Tibial nerve (tissue), 3 donors: ENCODE measurements around the gene NAT16.

Experiments used
- CTCF ChIP-seq, 5 experiments: fragments of 200-600 bp in 3 of 5; fragments of 450-650 bp in 2 of 5; sonication (generic) in 3 of 5; IDR thresholded peaks; one replicate each; pipeline ENCODE4 v1.5.1; 2016 to 2019; ENCODE audit warnings: antibody characterized with exemption in 5 of 5, mild to moderate bottlenecking in 3 of 5, moderate library complexity in 2 of 5
- POLR2A ChIP-seq, 2 donors: fragments of 450-650 bp; IDR thresholded peaks; one replicate each; pipeline ENCODE4 v1.6.1; 2017; ENCODE audit warnings: antibody characterized with exemption in 2 of 2, mild to moderate bottlenecking in 2 of 2, moderate library complexity in 2 of 2

GRCh38 chr7:101175664-101176063 lies 4.4 kb downstream of the NAT16 start:
- TF ChIP-seq CTCF (IDR thresholded peaks at IDR 0.05) (no peak), POLR2A (IDR thresholded peaks at IDR 0.05) (no peak)
